HAP-1 (cell line): ENCODE measurements around the gene SIRT3.

Experiments
- DNase-seq, 2 experiments: peaks; one replicate each; pipeline ENCODE4 v3.0.0-alpha.2; 2016 to 2020; ENCODE audit warnings: low spot score in 2 of 2
- H3K27me3 ChIP-seq: fragments of 250-450 bp; sonication (Bioruptor Pico); 2 replicates; pipeline ENCODE4 v1.5.1; 2020; ENCODE audit warnings: low read depth, mild to moderate bottlenecking, moderate library complexity
- H3K36me3 ChIP-seq: fragments of 250-450 bp; sonication (Bioruptor Pico); replicated peaks from 2 replicates; pipeline ENCODE4 v1.5.1; 2020; ENCODE audit warnings: mild to moderate bottlenecking
- H3K4me1 ChIP-seq: fragments of 250-450 bp; sonication (Bioruptor Pico); 2 replicates; pipeline ENCODE4 v1.5.1; 2020; ENCODE audit warnings: mild to moderate bottlenecking
- H3K4me3 ChIP-seq: fragments of 250-450 bp; sonication (Bioruptor Pico); 2 replicates; pipeline ENCODE4 v1.5.1; 2020; ENCODE audit warnings: mild to moderate bottlenecking, moderate library complexity
- H3K9me3 ChIP-seq: fragments of 250-450 bp; sonication (Bioruptor Pico); 2 replicates; pipeline ENCODE4 v1.5.1; 2020; ENCODE audit warnings: mild to moderate bottlenecking, moderate library complexity
- in situ Hi-C: fragments of 300-500 bp; cut with MboI; formaldehyde crosslinking; loops from 3 replicates; pipeline ENCODE4 v1.14.3; 2020; ENCODE audit warnings: low sequenced_read_pairs, inconsistent platforms, mixed read lengths

Gene SIRT3

GRCh38 chr11:211741-212140 is 24.4 kb downstream of the SIRT3 start:
- in situ Hi-C loops: no loop called here
- Histone ChIP-seq H3K4me1 (peaks cover 6% of the 10 kb centered on the region), H3K4me3 (no peak overlapping the region), H3K27me3 (no peaks in the 10 kb centered on the region), H3K36me3 (peaks cover 66% of the 10 kb centered on the region), H3K9me3 (no peaks in the 10 kb centered on the region)
- no peak for DNase-seq

DNA sequence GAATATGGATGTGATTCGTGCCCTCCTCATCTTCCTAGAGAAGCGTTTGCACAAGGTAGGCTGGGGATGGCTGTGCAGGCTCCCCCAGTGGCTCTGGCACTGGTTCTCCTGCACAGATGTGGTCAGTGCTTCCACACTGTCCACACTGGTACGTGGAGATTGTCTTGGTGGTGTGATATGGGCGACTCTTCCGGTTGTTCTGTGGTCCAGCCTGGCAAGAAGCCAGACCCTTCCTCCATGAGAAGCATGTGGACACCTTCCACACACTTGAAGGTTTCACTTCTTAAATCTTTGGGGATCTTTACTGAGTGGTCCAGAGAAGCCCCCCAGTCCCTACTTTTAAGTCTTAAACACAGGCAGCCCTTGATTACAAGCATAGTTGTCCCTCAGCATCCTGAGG is 24.8 kb downstream of the SIRT3 start:
- in situ Hi-C loops: no loop called here

GRCh38 chr11:210803-211180 is 25.4 kb downstream of the SIRT3 start:
- H3K4me3 ChIP-seq: no peak overlapping the region
- in situ Hi-C loops: no loop called here
- H3K4me1 ChIP-seq: peaks cover 6% of the 10 kb centered on the region
- DNase-seq: no peak
- H3K9me3 ChIP-seq: no peaks in the 10 kb centered on the region
- no peaks in the 10 kb centered on the region for H3K27me3 ChIP-seq
- H3K36me3 ChIP-seq: peaks cover 65% of the 10 kb centered on the region

More for the DNA sequence above, 24.8 kb downstream of the SIRT3 start:
- DNase-seq: no peak
- no peaks in the 10 kb centered on the region for H3K9me3 ChIP-seq
- H3K4me1 ChIP-seq: peaks cover 6% of the 10 kb centered on the region
- peaks cover 66% of the 10 kb centered on the region for H3K36me3 ChIP-seq
- no peak overlapping the region for H3K4me3 ChIP-seq
- no peaks in the 10 kb centered on the region for H3K27me3 ChIP-seq

DNA sequence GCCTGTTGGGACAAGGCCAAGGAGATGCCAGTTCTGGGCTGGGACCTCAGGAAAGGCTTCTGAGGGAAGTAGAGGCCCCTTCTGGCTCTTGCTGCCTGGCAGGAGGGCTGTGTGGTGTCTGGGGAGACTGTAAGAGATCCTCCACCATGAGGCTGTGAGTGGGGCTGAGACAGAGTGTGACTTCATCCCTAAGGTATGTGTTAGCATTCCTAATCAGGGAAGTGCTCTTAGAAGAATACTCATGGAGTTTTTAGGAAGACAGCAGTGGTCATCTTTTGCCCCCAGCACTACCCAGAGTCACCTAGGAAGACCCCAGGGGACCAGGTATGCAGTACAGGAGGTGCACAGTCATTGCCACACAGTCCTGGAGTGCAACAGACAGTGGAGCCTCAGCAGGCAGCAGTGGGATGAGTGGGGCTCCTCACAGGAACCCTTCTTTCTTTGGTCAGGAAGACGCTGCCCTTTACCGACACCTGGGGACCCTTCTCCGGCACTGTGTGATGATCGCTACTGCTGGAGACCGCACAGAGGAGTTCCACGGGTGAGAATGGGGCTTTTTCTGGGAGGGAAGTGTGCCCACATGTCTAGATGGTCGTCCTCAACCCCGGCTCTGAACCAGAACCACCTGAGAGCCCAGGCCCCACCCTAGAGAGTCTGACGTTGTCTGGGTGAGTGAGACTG is 25.9 kb downstream of the SIRT3 start:
- no peaks in the 10 kb centered on the region for H3K27me3 ChIP-seq
- in situ Hi-C loops: no loop called here
- no peak overlapping the region for H3K4me3 ChIP-seq
- H3K36me3 ChIP-seq: peaks cover 65% of the 10 kb centered on the region
- H3K4me1 ChIP-seq: peaks cover 6% of the 10 kb centered on the region
- DNase-seq: peak in 1 of 2 experiments; percentile 5
- H3K9me3 ChIP-seq: no peaks in the 10 kb centered on the region

DNA sequence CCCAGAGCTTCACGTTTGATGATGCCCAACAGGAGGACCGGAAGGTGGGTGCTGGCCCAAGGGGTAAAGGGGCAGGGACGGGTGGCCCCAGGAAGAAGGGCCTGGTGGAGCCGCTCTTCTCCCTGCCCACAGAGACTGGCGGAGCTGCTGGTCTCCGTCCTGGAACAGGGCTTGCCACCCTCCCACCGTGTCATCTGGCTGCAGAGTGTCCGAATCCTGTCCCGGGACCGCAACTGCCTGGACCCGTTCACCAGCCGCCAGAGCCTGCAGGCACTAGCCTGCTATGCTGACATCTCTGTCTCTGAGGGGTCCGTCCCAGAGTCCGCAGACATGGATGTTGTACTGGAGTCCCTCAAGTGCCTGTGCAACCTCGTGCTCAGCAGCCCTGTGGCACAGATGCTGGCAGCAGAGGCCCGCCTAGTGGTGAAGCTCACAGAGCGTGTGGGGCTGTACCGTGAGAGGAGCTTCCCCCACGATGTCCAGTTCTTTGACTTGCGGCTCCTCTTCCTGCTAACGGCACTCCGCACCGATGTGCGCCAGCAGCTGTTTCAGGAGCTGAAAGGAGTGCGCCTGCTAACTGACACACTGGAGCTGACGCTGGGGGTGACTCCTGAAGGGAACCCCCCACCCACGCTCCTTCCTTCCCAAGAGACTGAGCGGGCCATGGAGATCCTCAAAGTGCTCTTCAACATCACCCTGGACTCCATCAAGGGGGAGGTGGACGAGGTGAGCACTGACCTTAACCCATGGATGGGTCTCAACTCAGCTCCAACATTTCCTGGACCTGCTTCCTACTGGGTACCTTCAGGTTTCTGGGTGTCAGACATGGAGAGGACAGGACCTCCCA is 26.6 kb downstream of the SIRT3 start:
- no peaks in the 10 kb centered on the region for H3K27me3 ChIP-seq
- peaks cover 6% of the 10 kb centered on the region for H3K4me1 ChIP-seq
- in situ Hi-C loops: no loop called here
- H3K36me3 ChIP-seq: peaks cover 62% of the 10 kb centered on the region
- DNase-seq: peak in 1 of 2 experiments; percentile 16
- H3K4me3 ChIP-seq: peak overlapping the region; percentile 91
- no peaks in the 10 kb centered on the region for H3K9me3 ChIP-seq

DNA sequence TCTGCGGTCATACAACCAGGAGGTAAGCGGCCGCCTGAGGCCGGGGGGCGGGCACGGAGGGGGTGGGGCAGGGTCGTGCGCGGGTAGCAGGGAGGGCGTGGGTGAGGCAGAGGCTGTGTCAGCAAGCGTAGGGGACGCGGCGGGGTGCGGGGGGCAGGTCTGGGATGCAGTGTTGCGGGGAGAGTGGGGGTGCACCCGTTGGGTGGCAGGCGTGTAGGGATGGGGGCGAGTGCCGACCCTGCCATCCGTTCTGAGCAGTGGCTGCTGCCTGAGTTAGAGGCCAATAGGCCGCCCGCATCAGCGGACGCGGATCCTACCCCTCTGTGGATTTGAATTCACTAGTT is 27.3 kb downstream of the SIRT3 start:
- H3K36me3 ChIP-seq: peaks cover 58% of the 10 kb centered on the region
- no peak for DNase-seq
- no peaks in the 10 kb centered on the region for H3K27me3 ChIP-seq
- peak overlapping the region; percentile 91 for H3K4me3 ChIP-seq
- H3K4me1 ChIP-seq: peaks cover 6% of the 10 kb centered on the region
- in situ Hi-C loops: no loop called here
- H3K9me3 ChIP-seq: no peaks in the 10 kb centered on the region

DNA sequence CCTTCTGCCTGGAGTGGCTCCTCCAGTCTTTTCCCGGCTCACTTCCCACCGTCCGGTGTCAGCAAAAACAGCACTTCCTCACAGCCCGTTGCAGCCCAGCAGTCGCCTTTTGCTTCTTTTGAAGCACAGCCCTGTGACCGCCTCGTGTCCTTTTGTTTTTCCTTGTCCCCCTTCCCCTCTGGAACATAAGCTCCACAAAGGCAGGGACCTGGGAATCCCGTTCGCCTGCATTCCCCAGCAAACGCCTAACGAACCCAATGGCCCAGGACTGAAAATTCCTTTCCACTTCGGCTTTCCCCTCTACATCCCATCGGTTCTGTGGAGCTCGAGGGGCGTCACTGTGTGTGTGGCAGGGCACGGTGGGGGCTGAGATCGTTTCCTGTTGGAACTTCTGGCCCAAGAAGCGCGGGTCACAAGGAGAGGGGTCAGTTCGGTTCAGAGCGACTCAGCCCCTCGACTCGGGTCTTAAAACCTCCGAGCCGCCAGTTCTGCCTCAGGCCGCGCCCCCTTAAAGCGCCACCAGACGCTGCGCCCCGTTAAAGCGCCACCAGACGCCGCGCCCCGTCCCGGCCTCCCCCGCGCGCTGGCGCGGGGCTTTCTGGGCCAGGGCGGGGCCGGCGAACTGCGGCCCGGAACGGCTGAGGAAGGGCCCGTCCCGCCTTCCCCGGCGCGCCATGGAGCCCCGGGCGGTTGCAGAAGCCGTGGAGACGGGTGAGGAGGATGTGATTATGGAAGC is 27.8 kb downstream of the SIRT3 start:
- in situ Hi-C loops: no loop called here

DNA sequence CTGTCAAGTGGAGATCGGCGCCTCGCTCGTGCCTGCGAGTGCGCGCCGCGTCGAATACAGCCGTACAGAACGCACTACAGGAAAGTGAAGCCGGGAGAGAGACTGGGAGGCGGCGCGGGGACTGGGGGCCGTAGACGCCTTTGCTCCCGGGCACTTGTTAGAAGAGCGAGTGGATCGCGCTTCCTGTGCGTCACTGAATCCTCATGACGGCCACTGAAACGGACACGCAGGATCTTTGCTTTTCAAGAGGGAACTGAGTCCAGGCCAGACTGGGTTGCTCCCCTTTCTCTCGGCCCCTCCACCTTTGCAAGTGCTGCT is 28.3 kb downstream of the SIRT3 start:
- Histone ChIP-seq H3K4me1 (peaks cover 6% of the 10 kb centered on the region), H3K27me3 (no peaks in the 10 kb centered on the region), H3K36me3 (peaks cover 49% of the 10 kb centered on the region), H3K4me3 (peak overlapping the region; percentile 91), H3K9me3 (no peaks in the 10 kb centered on the region)
- in situ Hi-C loops: no loop called here
- peak in 1 of 2 experiments; percentile 9 for DNase-seq

More for the DNA sequence above, 27.8 kb downstream of the SIRT3 start:
- peak; percentile 63 to 81 for DNase-seq
- no peaks in the 10 kb centered on the region for H3K9me3 ChIP-seq
- peaks cover 54% of the 10 kb centered on the region for H3K36me3 ChIP-seq
- peak overlapping the region; percentile 91 for H3K4me3 ChIP-seq
- peaks cover 6% of the 10 kb centered on the region for H3K4me1 ChIP-seq
- no peaks in the 10 kb centered on the region for H3K27me3 ChIP-seq

GRCh38 chr11:207208-207862 is 28.8 kb downstream of the SIRT3 start, which contains the start of the genes BET1L and RIC8A:
BET1L (minus strand) TSS chr11:207399; CDS start chr11:207321, 78 bp downstream.
RIC8A (plus strand) TSS chr11:207708; CDS start chr11:208855, 1,147 bp downstream.
- Histone ChIP-seq H3K27me3 (no peaks in the 10 kb centered on the region), H3K9me3 (no peaks in the 10 kb centered on the region), H3K4me3 (peak within 1 kb of the TSS; percentile 91), H3K4me1 (peaks cover 6% of the 10 kb centered on the region), H3K36me3 (peaks cover 44% of the 10 kb centered on the region)
- peak; percentile 96 to 98 for DNase-seq
- in situ Hi-C loops: no loop called here

GRCh38 chr11:206526-207207 is 29.5 kb downstream of the SIRT3 start:
- Histone ChIP-seq H3K27me3 (no peaks in the 10 kb centered on the region), H3K4me1 (peaks cover 6% of the 10 kb centered on the region), H3K9me3 (no peaks in the 10 kb centered on the region), H3K36me3 (peaks cover 38% of the 10 kb centered on the region), H3K4me3 (peak overlapping the region; percentile 91)
- in situ Hi-C loops: no loop called here
- DNase-seq: peak in 1 of 2 experiments; percentile 15

- H3K4me1 ChIP-seq: peaks cover 6% of the 10 kb centered on the region
- in situ Hi-C loops: no loop called here
These were observed 30.1 kb downstream of the SIRT3 start for GRCh38 chr11:206002-206384.

DNA sequence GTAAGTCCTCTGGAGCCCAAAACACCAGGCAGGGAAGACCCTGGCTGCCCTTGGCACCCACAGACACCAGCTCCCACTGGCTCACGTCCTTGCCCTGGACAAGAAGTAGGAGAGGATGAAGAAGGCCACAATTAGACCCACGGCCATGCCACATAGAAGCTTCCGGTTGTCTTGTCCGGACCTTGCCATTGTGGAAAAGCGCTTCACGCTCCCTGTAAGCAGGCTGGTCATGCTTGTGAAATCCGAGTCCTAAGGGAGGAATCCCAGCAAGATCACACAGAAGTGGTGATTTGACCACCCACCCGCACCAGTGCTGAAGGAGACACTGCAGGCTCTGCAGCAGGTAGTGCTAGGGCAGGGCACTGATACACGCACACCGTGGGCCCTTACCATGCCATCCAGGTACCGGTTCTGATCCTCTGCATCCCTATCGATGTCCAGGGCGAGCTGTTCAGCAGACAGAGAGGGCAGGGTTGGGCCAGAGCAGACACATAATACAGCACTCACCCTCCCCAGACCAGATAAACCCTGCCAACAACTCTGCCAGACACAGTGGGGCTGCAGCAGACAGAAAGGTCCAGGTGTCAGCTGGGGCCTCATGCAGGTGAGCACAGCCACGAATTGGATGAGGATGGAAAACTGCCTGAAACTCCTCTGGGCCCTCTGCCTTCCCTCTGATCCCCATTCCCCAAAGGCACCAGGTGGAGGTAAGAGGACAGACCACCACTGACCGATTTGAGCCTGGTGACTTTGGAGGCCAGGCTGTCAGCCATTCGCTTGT is 30.7 kb downstream of the SIRT3 start:
- no peak for DNase-seq
- Histone ChIP-seq H3K4me1 (peaks cover 6% of the 10 kb centered on the region), H3K9me3 (no peaks in the 10 kb centered on the region), H3K27me3 (no peaks in the 10 kb centered on the region), H3K4me3 (0 out of 2 replicates have a peak overlapping the region, but pooled peaks have one; percentile 91), H3K36me3 (peaks cover 25% of the 10 kb centered on the region)
- in situ Hi-C loops: no loop called here

More at GRCh38 chr11:206002-206384, 30.1 kb downstream of the SIRT3 start:
- Histone ChIP-seq H3K36me3 (peaks cover 31% of the 10 kb centered on the region), H3K4me3 (peak overlapping the region; percentile 91), H3K27me3 (no peaks in the 10 kb centered on the region), H3K9me3 (no peaks in the 10 kb centered on the region)
- DNase-seq: peak in 1 of 2 experiments; percentile 5
